Stimulated activated CD8-positive, alpha-beta memory T cell treated with anti-CD3 and anti-CD28 coated beads, Interleukin-7, amount 100 ng/mL, for 48 hours (primary cell): Measurements from ENCODE around the gene EEF1AKMT1.
"Not testable (repeated sequence)": the region's sequence is repeated elsewhere in the genome, so short reads cannot be mapped to it uniquely, and the experiment has no call there.

ENCODE experiments used
- DNase-seq, 2 donors: peaks; one replicate each; pipeline ENCODE4 v3.0.0-alpha.2; 2020; ENCODE audit warnings: low read depth in 1 of 2; ENCODE audit errors: extremely low read depth in 1 of 2

Gene EEF1AKMT1

GRCh38 chr13:20779405-20779804, 5.6 kb upstream of the EEF1AKMT1 start:
- DNase-seq: no peak

DNA sequence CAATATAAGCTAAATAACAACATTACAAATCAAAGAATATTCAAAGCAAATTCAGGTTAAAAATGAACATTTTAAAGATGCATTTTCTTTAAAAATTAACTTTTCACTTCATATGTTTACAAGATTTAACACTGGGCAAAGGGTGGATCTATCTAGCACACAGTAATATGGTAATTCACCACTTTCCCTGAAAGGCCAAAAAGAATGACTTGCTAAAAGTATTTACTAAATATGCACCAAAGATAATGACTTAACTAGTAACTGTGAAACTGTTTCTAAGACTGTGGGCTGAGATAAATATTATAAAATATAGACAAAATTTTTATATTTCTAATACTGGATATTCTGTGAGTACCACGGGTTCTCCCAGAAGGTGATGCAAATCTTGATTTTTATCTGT, 4.5 kb upstream of the EEF1AKMT1 start:
- no peak for DNase-seq

DNA sequence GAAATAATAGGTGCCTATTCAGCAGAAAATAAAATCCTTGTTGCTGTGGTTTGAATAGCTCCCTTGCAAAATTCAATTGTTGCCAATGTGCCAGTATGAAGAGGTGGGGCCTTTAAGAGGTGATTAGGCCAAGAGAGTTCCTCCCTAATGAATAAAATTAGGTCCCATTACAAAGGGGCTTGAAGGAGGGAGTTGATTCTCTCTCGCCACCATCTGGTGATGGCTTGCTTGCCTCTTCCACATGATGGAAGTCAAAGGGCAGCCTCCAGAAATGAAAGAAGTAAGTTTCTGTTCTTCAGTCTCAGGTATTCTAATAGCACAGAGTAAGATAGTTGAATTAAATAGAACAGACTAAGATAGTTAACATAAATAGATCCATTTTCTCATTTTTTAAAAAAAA, 3.0 kb upstream of the EEF1AKMT1 start:
- DNase-seq: no peak

DNA sequence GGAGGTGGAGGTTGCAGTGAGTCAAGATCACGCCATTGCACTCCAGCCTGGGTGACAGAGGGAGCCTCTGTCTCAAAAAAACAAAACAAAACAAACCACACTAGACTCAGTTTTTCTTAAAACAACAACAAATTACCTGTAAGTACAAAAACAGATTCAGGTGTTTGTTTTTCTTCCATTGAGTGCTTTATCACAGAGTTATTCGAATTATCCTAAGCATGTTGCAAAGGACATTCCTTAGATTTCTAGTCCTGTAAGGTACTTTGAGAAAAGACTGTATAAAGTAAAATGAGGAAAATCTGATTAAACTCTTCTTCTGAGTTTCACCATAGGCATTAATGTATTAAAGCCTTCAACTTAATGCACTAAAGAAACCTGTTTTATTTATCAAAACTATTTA, 2.2 kb upstream of the EEF1AKMT1 start:
- no peak for DNase-seq

DNA sequence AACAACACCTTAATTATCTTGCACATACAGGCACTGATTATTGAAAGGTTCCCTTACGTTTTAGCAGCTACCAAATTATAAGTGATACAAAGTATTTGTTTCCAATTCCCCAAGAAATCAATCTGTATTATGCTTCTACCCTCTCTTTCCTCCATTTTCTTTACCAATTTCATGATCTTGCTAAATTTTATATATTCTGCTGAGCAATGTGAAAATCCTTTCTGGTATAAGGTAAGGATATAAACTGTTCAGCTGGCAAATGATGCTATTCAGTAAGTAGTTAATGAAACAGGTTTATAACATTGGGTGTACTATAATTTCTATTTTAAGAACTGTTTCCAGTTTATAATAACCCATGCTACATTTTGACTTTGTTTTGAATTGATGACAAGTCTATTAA, 985 bp upstream of the EEF1AKMT1 start:
- DNase-seq: no peak

GRCh38 chr13:20772401-20773131, 1.2 kb downstream of the EEF1AKMT1 start:
- no peak for DNase-seq

- DNase-seq: no peak
Measured at GRCh38 chr13:20769834-20770233, 3.9 kb downstream of the EEF1AKMT1 start.

DNA sequence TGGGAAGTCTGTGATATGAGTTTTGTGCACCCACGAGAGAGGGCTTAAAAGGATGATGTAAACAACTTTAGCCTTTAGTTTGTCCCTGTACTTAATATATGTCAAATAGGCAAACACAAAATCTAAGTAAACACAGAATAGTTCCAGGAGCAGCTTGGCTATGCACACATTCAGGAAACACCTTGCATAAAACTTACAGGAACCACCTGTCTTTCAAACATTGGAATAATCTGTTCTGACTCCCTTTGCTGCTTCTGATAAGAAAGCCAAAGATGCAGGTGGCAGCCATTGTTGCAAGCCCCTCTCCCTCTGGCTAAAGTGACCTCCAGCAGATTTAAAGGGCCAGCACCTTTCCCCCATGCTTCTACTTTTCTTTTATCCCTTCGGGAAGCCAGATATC, 4.7 kb downstream of the EEF1AKMT1 start:
- DNase-seq: no peak

DNA sequence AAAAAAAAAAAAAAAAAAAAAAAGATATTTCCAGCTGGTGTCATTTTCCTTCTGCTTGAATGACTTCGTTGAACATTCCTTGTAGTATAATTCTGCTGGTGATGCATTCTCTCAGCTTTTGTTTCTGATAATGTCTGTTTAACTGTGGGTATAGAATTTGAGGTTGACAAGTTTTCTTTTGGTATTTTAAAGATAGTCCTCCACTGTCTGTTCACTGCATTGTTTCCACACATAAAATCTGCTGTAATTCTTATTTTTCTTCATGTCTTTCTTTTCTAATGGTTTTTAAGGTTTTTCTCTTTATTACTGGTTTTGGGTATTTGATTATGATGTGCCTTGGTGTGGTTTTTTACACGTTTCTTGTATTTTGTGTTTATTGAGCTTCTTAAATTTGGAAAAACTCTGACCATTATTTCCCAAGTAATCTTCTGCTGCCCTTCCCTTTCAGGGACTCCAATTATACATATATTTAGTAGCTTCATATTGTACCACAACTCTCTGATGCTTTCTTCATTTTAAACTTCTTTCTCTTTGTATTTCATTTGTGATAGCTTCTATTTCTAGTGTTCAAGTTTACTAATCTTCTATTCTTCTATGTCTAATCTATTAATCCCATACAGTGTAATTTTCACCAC, 6.3 kb downstream of the EEF1AKMT1 start:
- DNase-seq: no peak

GRCh38 chr13:20760872-20761271, 12.9 kb downstream of the EEF1AKMT1 start:
- DNase-seq: no peak

- DNase-seq: no peak
Measured at GRCh38 chr13:20754009-20754408, 19.8 kb downstream of the EEF1AKMT1 start.

DNA sequence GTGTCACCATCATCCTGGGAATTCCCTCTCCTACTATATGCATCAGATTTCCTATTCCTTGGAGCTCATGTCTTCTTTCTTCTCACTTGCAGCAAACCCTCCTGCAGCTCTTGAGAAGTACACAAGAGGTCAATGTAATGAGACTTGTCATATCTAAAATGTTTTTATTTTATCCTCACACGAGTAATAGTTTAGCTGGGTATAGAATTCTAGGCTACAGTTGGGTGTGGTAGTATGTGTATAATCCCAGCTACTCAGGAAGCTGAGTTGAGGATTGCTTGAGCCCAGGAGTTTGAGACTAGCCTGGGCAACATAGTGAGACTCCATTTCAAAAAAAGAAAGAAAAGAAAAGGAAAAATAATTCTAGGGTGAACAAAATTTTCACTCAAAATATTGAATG, 24.4 kb downstream of the EEF1AKMT1 start:
- DNase-seq: no peak

DNA sequence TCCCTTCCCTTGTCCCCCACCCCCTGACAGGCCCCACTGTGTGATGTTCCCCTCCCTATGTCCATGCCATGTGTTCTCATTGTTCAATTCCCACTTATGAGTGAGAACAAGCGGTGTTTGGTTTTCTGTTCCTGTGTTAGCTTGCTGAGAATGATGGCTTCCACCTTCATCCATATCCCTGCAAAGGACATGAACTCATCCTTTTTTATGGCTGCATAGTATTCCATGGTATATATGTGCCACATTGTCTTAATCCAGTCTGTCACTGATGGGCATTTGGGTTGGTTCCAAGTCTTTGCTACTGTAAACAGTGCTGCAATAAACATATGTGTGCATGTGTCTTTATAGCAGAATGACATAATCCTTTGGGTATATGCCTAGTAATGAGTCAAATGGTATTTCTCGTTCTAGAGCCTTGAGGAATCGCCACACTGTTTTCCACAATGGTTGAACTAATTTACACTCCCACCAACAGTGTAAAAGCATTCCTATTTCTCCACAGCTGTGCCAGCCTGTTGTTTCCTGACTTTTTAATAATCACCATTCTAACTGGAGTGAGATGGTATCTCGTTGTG, 29.8 kb downstream of the EEF1AKMT1 start:
- not testable (repeated sequence) for DNase-seq

DNA sequence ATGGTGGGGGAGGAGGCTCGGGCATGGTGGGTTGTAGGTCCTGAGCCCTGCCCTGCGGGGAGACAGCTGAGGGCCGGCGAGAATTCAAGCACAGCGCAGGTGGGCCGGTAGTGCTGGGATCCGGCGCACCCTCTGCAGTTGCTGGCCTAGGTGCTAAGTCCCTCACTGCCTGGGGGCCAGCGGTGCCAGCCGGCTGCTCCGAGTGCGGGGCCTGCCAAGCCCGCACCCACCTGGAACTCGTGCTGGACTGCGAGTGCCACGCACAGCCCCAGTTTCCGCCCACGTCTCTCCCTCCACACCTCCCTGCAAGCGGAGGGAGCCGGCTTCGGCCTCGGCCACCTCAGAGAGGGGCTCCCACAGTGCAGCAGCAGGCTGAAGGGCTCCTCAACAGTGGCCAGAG, 33.7 kb downstream of the EEF1AKMT1 start:
- no peak for DNase-seq

DNA sequence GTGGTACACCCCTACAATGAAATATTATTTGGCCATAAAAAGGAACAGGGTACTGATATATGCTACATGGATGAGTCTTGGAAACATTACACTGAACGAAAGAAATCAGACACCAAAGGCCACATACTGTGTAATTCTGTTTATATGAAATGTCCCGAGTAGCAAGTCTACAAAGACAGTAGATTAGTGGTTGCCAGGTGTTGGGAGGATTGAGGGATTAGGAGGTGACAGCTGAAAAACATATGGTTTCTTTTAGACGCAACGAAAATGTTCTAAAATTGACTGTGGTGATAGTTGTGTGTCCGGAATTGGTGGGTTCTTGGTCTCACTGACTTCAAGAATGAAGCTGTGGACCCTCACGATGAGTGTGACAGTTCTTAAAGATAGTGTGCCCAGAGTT, 35.1 kb downstream of the EEF1AKMT1 start:
- DNase-seq: no peak

- DNase-seq: no peak
Measured at GRCh38 chr13:20729633-20730585, 43.9 kb downstream of the EEF1AKMT1 start.

- no peak for DNase-seq
Measured at GRCh38 chr13:20728579-20729311, 45.0 kb downstream of the EEF1AKMT1 start.

- DNase-seq: no peak
Measured at GRCh38 chr13:20727856-20728255, 45.9 kb downstream of the EEF1AKMT1 start.

DNA sequence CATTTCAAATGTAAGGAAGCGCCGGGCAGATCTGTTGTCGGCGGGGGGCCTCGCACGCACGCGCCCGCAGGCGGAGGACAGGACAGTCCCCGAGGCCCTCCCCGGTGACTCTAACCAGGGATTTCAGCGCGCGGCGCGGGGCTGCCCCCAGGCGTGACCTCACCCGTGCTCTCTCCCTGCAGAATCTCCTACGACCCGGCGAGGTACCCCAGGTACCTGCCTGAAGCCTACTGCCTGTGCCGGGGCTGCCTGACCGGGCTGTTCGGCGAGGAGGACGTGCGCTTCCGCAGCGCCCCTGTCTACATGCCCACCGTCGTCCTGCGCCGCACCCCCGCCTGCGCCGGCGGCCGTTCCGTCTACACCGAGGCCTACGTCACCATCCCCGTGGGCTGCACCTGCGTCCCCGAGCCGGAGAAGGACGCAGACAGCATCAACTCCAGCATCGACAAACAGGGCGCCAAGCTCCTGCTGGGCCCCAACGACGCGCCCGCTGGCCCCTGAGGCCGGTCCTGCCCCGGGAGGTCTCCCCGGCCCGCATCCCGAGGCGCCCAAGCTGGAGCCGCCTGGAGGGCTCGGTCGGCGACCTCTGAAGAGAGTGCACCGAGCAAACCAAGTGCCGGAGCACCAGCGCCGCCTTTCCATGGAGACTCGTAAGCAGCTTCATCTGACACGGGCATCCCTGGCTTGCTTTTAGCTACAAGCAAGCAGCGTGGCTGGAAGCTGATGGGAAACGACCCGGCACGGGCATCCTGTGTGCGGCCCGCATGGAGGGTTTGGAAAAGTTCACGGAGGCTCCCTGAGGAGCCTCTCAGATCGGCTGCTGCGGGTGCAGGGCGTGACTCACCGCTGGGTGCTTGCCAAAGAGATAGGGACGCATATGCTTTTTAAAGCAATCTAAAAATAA, 52.1 kb downstream of the EEF1AKMT1 start:
- DNase-seq: no peak

- DNase-seq: no peak
Measured at GRCh38 chr13:20721058-20721453, 52.7 kb downstream of the EEF1AKMT1 start.
